ENCODE measurements around the gene KCNH4. TPM values are rescaled to one million over a fixed set of nuclear protein-coding genes. Genes with fewer than 3 reads are reported as not detected.
"Not testable (repeated sequence)": the region's sequence is repeated elsewhere in the genome, so short reads cannot be mapped to it uniquely, and the experiment has no call there.

Gene KCNH4
- total RNA-seq, 1 donor from 2014 or later: 0.80 TPM

DNA sequence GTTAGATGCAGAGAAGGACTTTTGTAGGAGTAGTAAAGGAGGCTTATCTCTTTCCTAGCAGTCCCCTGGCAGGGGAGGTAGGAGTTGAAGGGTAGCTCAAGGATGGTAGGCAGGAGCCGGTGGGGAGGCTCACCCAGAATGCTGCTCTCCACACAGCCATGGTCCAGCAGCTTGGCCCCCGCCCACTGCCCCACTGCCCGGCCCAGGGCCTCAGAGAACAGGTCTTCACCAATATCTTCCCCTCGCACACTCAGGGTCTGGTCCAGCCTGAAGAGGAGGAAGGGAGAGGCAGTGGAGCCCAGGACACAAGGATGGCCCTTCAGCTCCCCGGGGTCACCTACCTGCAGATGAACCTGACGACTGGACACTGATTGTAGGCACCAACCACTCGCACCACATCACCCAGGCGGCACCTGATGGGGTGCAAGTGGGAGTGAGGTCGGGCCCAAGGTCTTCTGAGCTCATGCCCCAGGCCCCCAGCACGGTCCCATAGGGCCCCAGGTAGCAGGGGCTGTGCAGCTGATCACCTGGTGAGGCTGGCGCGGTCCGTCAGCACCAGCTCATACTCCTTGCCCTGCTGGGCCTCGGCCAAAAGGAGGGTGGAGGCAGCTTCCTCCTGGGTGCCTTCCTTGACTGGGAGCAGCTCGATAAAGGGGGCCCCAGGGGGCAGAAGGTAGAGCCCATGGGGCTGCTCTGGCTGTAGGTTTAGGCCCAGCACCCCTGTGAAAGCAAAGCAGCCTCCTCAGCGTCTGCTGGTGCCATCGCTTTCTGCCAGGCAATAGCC lies 9.7 kb upstream of the KCNH4 start:
- Mint-ChIP-seq H3K27ac (no peak overlapping the region), H3K4me3 (no peak overlapping the region)

DNA sequence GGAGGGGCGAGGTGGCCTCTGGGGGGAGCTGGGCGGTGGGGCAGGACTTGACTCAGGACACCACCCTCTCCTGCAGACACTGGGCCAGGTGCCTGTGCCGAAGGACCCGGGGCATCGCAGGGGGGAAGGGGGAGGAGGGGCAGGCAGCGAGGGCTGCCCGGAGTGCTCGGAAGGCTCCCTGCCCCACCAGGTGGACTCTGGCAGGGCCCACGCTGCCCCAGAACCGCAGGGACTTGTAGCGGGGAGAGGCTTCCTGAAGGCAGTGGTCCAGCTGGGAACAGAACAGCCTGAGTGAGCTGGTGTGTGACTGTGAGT lies 8.7 kb upstream of the KCNH4 start:
- DNase-seq (no peak), ATAC-seq (ENCODE audit: low read depth) (no peak)
- H3K4me3 Mint-ChIP-seq: no peak overlapping the region
- intact Hi-C loops (cut with micrococcal nuclease): no loop called here
- CTCF ChIA-PET: no interaction called here
- peaks cover 32% of the 10 kb centered on the region for H3K4me1 Mint-ChIP-seq
- H3K27ac Mint-ChIP-seq: no peak overlapping the region
- no peaks in the 10 kb centered on the region for H3K27me3 Mint-ChIP-seq
- TF ChIP-seq, protein P1, sequence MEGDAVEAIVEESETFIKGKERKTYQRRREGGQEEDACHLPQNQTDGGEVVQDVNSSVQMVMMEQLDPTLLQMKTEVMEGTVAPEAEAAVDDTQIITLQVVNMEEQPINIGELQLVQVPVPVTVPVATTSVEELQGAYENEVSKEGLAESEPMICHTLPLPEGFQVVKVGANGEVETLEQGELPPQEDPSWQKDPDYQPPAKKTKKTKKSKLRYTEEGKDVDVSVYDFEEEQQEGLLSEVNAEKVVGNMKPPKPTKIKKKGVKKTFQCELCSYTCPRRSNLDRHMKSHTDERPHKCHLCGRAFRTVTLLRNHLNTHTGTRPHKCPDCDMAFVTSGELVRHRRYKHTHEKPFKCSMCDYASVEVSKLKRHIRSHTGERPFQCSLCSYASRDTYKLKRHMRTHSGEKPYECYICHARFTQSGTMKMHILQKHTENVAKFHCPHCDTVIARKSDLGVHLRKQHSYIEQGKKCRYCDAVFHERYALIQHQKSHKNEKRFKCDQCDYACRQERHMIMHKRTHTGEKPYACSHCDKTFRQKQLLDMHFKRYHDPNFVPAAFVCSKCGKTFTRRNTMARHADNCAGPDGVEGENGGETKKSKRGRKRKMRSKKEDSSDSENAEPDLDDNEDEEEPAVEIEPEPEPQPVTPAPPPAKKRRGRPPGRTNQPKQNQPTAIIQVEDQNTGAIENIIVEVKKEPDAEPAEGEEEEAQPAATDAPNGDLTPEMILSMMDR (IDR thresholded peaks at IDR 0.05): no peak
- POLR2A ChIA-PET: interaction anchor here (0.6 to 2.0 kb wide), 2 partner anchors 59 to 244 kb away, joined by 7 to 8 read pairs; no protein-coding TSS in a partner anchor
- peaks cover 13% of the 10 kb centered on the region for H3K36me3 Mint-ChIP-seq (ENCODE audit: low read depth)
- H3K9me3 Mint-ChIP-seq: no peaks in the 10 kb centered on the region

More for the DNA sequence above, 9.7 kb upstream of the KCNH4 start:
- Mint-ChIP-seq H3K4me1 (peaks cover 28% of the 10 kb centered on the region), H3K27me3 (no peaks in the 10 kb centered on the region), H3K9me3 (no peaks in the 10 kb centered on the region), H3K36me3 (ENCODE audit: low read depth) (peaks cover 13% of the 10 kb centered on the region)
- POLR2A ChIA-PET: interaction anchor here (0.5 to 0.6 kb wide), 3 partner anchors 19 to 311 kb away, joined by 5 to 11 read pairs (median 6); no protein-coding TSS in a partner anchor
- CTCF ChIA-PET: no interaction called here
- intact Hi-C loops (cut with micrococcal nuclease): no loop called here
- ATAC-seq (ENCODE audit: low read depth) (no peak), DNase-seq (no peak)
- TF ChIP-seq, protein P1 (IDR thresholded peaks at IDR 0.05): no peak

DNA sequence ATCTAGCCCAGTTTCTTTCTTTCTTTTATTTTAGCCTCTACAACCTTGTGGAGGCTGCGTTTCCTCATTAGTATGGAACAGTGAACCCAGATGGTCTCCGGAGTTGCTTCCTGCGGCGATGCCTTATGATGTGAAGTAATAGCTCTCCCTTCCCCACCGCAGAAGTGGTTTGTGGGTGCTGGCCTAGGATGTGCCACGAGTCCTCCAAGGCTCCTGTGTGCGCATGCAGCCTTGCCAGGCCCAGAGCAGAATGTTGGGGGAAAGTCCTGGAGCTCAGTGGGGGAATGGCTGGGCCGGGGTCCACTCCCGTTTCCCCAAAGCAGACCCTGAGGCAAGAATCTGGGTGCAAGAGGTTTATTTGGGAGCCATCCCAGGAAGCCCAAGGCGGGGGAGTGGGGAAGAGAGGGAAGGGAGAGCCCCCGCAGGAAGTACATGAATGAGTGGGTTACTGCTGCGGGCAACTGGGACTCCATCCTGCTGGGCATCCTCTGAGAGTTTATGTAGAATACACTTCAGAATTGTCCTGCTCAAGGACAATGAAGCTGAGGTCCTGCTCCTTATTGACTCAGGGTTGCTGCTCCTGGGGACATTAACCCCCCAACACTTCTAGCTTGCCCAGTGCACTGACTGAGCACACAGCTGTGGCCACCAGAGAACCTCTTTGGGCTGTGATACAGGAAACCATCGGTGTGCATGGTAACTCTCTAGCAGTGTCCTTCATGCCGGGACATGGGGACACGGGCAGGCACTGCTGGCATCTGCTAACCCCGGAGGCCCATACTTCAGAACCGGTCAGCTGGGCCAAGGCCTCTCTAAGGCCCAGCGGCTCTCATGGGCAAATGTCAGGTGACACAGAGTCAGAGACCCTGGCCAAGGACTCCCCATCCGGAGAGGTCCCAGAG lies 8.1 kb upstream of the KCNH4 start:
- Mint-ChIP-seq H3K27ac (no peak overlapping the region), H3K27me3 (no peaks in the 10 kb centered on the region), H3K9me3 (no peaks in the 10 kb centered on the region), H3K4me3 (no peak overlapping the region), H3K36me3 (ENCODE audit: low read depth) (peaks cover 10% of the 10 kb centered on the region), H3K4me1 (peaks cover 31% of the 10 kb centered on the region)
- TF ChIP-seq, protein P1 (IDR thresholded peaks at IDR 0.05): no peak
- POLR2A ChIA-PET: interaction anchor here (0.6 to 2.0 kb wide), 3 partner anchors 60 to 244 kb away, joined by 4 to 8 read pairs (median 7); no protein-coding TSS in a partner anchor
- CTCF ChIA-PET: no interaction called here
- no peak for DNase-seq
- no peak for ATAC-seq (ENCODE audit: low read depth)
- intact Hi-C loops (cut with micrococcal nuclease): no loop called here

DNA sequence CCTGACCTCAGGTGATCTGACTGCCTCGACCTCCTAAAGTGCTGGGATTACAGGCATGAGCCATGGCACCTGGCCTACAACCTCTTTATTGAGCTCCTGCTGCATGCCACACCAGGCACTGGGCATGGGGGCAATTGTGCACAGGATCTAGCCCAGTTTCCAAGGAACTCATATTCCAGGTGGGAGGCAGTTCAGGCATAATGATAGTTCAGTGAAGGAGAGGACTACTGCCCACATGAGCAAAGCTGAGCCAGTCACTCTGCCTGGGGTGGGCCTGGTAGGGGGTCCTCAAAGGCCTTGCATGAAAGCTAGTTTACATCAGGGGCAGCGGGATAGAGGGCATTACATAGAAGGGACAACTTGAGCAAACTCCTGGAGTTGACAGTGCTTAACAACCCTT lies 6.9 kb upstream of the KCNH4 start:
- Mint-ChIP-seq H3K9me3 (no peaks in the 10 kb centered on the region), H3K27ac (no peak overlapping the region), H3K27me3 (no peaks in the 10 kb centered on the region), H3K4me1 (peaks cover 30% of the 10 kb centered on the region), H3K36me3 (ENCODE audit: low read depth) (peaks cover 9% of the 10 kb centered on the region), H3K4me3 (no peak overlapping the region)
- no peak for DNase-seq
- CTCF ChIA-PET: interaction anchor here (0.8 kb wide), 1 partner anchor 34 kb away, joined by 3 read pairs; no protein-coding TSS in a partner anchor
- no peak for ATAC-seq (ENCODE audit: low read depth)
- TF ChIP-seq, protein P1 (IDR thresholded peaks at IDR 0.05): no peak
- POLR2A ChIA-PET: interaction anchor here (0.6 to 2.0 kb wide), 4 partner anchors 8 to 270 kb away, joined by 4 to 7 read pairs (median 4); partner anchors contain the start of gene STAT5A
- intact Hi-C loops (cut with micrococcal nuclease): no loop called here

DNA sequence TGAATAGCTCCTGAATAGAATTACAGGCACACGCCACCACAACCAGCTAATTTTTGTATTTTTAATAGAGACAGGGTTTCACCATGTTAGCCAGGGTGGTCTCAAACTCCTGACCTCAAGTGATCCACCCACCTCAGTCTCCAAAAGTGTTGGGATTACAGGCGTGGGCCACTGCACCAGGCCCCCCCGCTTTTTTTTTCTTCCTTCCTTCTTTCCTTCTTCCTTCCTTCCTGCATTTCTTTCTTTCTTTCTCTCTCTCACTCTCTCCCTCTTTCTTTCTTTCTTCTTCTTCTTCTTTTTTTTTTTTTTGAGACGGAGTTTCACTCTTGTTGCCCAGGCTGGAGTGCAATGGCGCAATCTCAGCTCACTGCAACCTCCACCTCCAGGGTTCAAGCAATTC lies 5.2 kb upstream of the KCNH4 start:
- H3K4me3 Mint-ChIP-seq; DNase-seq; intact Hi-C loops (cut with micrococcal nuclease); H3K9me3 Mint-ChIP-seq; H3K27ac Mint-ChIP-seq; ATAC-seq (ENCODE audit: low read depth); H3K36me3 Mint-ChIP-seq (ENCODE audit: low read depth); H3K27me3 Mint-ChIP-seq; POLR2A ChIA-PET: not testable (repeated sequence)
- CTCF ChIA-PET: interaction anchor here (0.7 kb wide), 1 partner anchor 59 kb away, joined by 4 read pairs; no protein-coding TSS in a partner anchor
- H3K4me1 Mint-ChIP-seq: peaks cover 38% of the 10 kb centered on the region

All from activated B cell treated with CpG ODN at 0.5 μM for 24 hours (primary cell).